Posterior vena cava (tissue), 2 donors: Measurements from ENCODE around the gene ASTN2. TPM values are rescaled to one million over a fixed set of nuclear protein-coding genes. Genes with fewer than 3 reads are reported as not detected.
"Not testable (repeated sequence)": the region's sequence is repeated elsewhere in the genome, so short reads cannot be mapped to it uniquely, and the experiment has no call there.

Source experiments
- DNase-seq: peaks from one replicate; pipeline ENCODE4 v3.0.0-alpha.2; 2020; ENCODE audit warnings: low spot score
- intact Hi-C, 2 donors: fragments of 100-400 bp; cut with DNase I; formaldehyde crosslinking; loops; one replicate each; pipeline versions ENCODE4 v1.14.1 to v1.14.2; 2022 to 2023
- total RNA-seq, 2 donors: library from RNA; stranded (reverse); fragmentation: NEBNext Ultra II Directional; extraction: Animal tissue kit (Norgen Biotek cat#: 25700); gene quantifications; one replicate each; pipeline ENCODE4 v1.2.1, GENCODE V29; 2021
- donor health status: DM: yes; HTN: yes; CAD: no.
- donor health status: DM: yes; HTN: yes; CAD: no.

The ASTN2 gene
- total RNA-seq, 2 donors from 2014 or later, result 4.3 to 5.8 TPM

GRCh38 chr9:116837018-116837989, 577.6 kb downstream of the ASTN2 start:
- intact Hi-C loops, result no loop called here
- no peak for DNase-seq

DNA sequence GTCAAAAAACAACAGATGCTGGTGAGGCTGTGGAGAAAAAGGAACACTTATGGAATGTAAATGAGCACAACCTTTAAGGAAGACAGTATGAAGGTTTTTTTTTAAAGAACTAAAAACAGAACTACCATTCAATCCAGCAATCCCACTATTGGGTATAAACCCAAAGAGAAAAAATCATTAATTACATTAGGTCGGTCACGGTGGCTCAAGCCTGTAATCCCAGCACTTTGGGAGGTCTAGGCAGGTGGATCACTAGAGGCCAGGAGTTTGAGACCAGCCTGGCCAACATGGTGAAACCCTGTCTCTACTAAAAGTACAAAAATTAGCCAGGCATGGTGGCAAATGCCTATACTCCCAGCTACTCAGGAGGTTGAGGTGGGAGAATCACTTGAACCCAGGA, 584.5 kb downstream of the ASTN2 start:
- intact Hi-C loops, DNase-seq: not testable (repeated sequence)

DNA sequence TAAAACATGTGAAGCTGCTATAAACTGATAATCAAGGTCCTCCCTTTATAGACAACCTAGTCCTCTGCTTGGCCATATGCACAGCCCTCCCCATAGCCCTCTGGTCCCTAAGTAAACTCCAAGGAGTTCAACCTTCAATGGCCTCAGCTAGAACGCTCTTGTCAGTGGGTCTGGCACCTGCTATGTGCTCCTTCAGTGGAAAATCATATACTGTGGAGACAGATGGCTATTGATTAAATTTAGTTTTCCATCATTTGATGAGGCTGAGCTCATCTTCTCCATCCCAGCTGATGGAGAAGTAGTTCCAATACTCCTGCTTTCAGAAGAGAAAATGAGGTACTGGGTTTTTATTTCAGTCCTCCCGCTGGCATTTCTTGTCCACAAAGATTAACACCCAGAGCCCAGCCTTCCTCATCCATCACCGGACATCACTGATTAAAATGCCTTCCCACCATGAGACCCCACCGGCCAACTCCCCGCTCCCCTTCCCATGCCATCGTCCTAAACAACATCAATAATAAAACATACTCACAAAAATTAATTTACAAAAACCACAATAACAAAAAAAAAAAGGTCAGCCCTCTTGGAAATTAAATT, 593.1 kb downstream of the ASTN2 start:
- no peak for DNase-seq
- intact Hi-C loops, result no loop called here

GRCh38 chr9:116819116-116819515, 595.7 kb downstream of the ASTN2 start:
- intact Hi-C loops, result no loop called here
- no peak for DNase-seq

DNA sequence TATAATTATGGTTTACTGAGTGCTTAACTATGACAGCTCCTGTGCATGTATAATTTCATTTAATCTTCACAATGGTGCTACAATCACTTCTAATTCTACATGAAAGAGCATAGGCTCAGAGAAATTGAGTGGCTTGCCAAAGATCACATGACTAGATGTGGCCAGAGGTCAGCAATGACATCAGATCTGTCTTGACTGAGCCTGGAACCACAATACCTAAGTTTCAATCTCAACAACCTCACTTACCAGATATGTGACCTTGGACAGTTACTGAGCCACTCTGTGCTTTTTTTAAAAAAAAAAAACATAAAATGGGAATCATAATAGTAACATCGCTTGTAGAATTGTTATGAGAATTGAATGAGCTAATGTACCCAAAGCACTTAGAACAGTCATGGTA, 597.1 kb downstream of the ASTN2 start:
- intact Hi-C loops, result no loop called here
- DNase-seq, result no peak

- intact Hi-C loops, result no loop called here
- DNase-seq, result no peak
These were observed 598.4 kb downstream of the ASTN2 start for GRCh38 chr9:116816484-116816883.

DNA sequence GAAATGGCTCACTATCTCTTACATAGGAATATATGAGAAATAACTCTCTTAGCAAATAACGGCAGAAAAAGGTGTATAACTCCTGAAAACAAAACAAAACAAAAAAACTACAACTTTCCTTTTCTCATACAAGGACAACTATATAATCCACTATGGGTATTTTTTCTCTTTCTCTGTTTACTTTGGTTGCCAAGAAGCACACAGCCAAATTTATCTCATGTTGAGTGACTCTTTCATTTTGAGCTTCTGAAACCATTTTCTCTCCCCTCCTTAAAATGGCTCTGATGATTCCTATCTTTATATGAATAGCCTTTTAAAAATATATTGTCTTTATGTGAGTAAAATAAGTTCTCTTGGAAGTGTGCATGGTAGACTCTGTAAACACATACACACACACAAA, 599.0 kb downstream of the ASTN2 start:
- DNase-seq, result no peak
- intact Hi-C loops, result no loop called here

DNA sequence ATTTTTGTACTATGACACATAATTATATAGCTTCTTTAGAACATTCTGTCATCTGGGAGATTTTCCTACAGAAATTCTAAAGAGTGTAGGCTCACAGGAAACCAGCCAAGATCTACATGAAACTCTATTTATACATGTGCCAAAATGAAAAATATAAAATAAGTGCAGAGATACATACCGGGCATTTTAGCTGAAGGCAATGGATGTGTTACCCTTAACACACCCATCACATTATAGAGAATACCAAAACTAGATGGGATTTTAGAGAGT, 601.9 kb downstream of the ASTN2 start:
- no peak for DNase-seq
- intact Hi-C loops, result no loop called here

DNA sequence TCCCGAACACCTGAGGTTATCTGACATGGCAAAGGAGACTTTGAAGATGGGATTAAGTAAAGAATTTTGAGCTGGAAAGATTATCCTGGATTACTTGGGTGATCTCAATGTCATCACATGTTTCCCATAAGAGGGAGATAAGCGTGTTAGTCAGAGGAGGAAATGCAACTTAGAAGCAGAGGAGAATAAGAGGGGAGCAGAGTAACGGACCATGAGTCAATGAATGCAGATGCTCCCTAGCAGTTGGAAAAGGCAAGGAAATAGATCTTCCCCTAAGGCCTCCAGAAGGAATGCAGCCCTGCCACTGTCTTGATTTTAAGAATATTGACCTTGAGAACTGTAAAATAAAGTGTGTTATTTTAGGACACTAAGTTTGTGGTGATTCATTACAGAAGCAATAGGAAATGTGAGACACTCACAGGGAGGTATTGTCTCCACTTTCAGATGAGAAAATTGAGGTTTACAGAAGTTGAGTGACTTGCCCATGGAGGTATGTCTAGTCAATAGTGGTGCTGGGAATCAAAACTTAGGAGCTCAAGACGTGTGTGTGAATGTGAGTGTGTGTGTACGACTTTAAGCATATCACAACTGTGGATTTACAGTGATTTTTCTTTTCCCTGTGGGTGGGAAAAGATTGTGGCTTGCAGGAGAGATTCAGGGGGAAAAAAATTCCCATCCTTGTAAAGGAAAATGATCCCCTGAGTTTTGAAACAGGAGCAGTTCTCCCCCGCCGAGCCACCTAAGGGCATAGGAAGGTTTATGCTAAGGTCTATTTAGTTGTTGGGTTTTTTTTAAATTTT, 602.4 kb downstream of the ASTN2 start:
- intact Hi-C loops, result no loop called here
- no peak for DNase-seq

DNA sequence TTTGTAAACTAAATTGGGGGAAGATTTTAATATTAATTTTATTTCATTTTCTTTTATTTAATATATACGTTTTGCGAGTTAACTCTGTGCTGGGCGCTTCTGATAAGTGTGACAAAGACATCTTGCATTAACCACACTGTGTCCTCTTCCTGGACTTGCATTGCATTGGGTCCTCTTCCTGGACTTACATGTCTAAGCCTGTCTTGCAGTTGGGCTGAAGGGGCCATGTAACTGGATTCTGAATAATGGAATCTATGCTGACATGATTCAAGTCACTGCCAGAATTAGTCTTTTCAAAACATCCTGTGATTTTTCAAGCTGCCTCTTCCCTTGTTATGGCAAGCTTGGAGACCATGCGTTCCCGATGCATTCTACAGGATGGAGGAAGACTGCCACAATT, 605.2 kb downstream of the ASTN2 start:
- intact Hi-C loops, result no loop called here
- no peak for DNase-seq

DNA sequence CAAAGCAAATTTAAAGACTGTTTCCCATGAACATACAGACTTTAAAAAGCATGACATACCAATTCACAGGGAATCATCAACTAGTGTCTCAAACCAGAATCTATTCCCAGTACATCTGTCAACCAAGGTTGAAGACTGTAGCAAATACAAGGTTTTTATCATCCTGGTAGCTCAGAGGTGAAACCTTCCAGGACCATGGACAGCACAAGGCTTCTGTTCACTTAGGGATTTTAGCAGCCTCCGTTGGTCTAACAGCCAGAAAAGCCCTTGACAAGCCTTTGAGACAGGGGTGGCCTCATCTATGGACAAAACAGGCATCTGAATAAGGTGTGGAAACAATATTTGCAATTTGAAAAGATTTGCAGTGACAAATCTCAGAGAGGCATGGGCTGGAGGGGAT, 608.8 kb downstream of the ASTN2 start:
- intact Hi-C loops, result no loop called here
- DNase-seq, result no peak

- DNase-seq, result no peak
- intact Hi-C loops, result no loop called here
These were observed 614.0 kb downstream of the ASTN2 start for GRCh38 chr9:116800885-116801284.

GRCh38 chr9:116800074-116800473, 614.8 kb downstream of the ASTN2 start:
- DNase-seq, result no peak
- intact Hi-C loops, result no loop called here

DNA sequence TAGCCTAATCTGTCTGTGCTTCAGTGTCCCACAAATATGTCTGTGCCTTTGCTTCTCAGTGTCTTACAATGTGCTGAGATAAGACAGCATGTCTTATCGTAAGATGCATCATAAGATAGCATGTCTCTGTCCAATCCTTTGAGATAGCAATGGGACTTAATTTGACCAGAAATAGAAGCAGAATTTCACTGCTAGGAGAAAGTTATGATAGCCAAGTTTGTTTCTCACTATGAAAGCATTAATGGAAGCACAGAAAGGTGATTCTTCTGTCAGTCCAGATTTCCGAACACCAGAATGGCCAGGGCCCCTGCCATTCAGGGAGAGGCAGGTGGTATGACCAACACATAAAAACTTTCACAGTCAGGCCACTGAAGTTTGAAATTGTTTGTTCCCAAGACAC, 616.3 kb downstream of the ASTN2 start:
- DNase-seq, result no peak
- intact Hi-C loops, result no loop called here

DNA sequence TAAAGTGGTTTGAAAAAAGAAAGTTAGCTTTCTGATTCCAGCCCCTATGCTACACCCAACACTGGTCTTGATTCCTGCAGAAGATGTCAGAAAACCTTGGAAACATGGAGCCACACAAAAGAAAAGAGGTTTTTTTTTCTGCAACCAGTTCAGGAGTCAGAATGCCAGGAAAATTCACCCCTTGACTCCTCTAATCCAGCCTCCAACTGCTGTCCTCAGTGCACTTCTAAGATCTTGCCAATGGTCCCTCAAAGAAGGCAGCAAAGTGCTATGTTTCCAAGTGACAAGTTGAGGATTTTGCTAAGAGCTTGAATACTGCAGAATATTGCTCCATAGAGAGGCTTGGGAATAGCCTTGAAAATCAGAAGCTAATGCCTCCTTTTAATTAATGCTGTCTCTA, 617.6 kb downstream of the ASTN2 start:
- intact Hi-C loops, result no loop called here
- DNase-seq, result no peak

- intact Hi-C loops, result no loop called here
- no peak for DNase-seq
These were observed 618.2 kb downstream of the ASTN2 start for GRCh38 chr9:116796669-116797068.

GRCh38 chr9:116795821-116796220, 619.0 kb downstream of the ASTN2 start:
- intact Hi-C loops, result no loop called here
- DNase-seq, result no peak

DNA sequence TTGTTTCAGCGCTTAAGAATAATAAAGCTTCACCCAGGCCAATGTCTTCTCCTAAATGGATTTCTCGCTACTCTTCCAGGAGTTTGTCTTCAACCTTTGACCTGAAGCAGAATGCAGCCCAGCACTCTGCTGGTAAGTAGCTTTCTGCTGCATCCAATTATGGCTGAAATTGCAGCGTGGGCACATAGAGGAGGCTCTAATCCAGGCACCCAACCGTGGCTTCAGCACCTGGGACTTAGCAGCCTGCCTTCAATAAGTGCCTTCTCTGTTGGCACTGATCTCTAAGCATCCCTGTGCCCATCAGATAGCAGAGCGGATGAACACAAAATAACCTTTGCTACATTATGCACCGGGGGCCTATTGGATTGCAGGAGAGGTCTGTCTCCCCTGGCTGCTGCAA, 622.6 kb downstream of the ASTN2 start:
- intact Hi-C loops, result no loop called here
- no peak for DNase-seq

DNA sequence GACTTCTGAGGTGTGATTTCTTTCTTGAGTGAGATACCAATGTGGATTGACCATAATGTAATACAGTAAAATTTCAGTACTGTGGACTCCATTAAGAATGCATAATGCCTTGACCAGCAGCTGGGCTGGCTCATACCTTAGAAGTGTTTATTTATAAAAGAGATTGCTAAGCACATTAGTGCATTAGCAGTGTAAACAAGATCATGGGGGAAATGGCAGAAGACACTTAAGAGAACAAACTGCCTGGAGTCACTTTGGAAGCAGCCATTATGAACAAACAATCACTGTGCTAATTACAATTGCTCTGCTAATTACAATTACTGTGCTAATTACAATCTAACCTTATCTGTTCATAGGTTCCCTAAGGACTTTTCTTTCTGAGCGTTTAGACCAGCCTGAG, 623.5 kb downstream of the ASTN2 start:
- no peak for DNase-seq
- intact Hi-C loops, result no loop called here

- intact Hi-C loops, result loop anchor here in 1 of 2 donors (5.0 kb wide), 1 partner anchor 172 kb away; no protein-coding TSS in a partner anchor
- no peak for DNase-seq
These were observed 625.8 kb downstream of the ASTN2 start for GRCh38 chr9:116789081-116789480.
